ENCODE measurements around the gene BOLA1. TPM values are rescaled to one million over a fixed set of nuclear protein-coding genes. Genes with fewer than 3 reads are reported as not detected.
"Not testable (repeated sequence)": the region's sequence is repeated elsewhere in the genome, so short reads cannot be mapped to it uniquely, and the experiment has no call there.

BOLA1 gene
- polyA plus RNA-seq, 2 donors: 20.6 to 31.0 TPM

- Histone ChIP-seq H3K27ac (ENCODE audit: low read depth in 2 of 2, low read length in 1 of 2) (peak overlapping the region; percentile 87 to 95), H3K4me3 (ENCODE audit: low read depth in 1 of 2, low read length in 2 of 2) (peak overlapping the region in 1 of 2 donors; percentile 22)
- WGBS, 2 donors: 27 to 43% methylated on average over 12 to 13 of the region's 13 CpGs
- not testable (repeated sequence) for H3K27me3 ChIP-seq (ENCODE audit: control insufficient read depth in 1 of 2, insufficient read depth in 2 of 2, low read length in 2 of 2); H3K4me1 ChIP-seq (ENCODE audit: control insufficient read depth in 2 of 2, insufficient read depth in 2 of 2, low read length in 1 of 2); H3K36me3 ChIP-seq (ENCODE audit: control insufficient read depth in 2 of 2, insufficient read depth in 2 of 2, low read length in 1 of 2); H3K9me3 ChIP-seq (ENCODE audit: control insufficient read depth in 2 of 2, insufficient read depth in 1 of 2, low read depth in 1 of 2, low read length in 1 of 2)
Measured at GRCh38 chr1:149938668-149939003, 39.3 kb downstream of the BOLA1 start.

DNA sequence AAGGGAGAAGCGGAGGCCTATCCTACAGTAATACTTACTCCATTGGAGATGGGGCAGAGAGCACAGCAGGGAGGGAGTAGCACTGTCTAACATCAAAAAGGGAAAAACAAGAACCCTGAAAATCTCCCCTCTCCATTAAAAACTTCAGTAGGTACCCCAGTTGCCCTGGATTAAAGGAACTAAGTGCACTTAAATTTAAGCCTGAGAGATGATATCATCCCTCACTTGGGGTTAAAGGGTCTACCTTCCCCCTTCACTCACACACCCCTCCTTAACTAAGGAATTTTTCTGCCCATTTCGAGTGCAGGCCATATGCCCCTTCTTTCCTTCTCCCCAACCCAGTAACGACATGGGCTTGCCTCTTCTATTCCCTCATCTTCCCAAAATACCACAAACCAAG, 41.1 kb downstream of the BOLA1 start:
- no peaks in the 10 kb centered on the region for H3K27me3 ChIP-seq (ENCODE audit: control insufficient read depth in 1 of 2, insufficient read depth in 2 of 2, low read length in 2 of 2)
- H3K36me3 ChIP-seq (ENCODE audit: control insufficient read depth in 2 of 2, insufficient read depth in 2 of 2, low read length in 1 of 2): peaks cover 7 to 13% of the 10 kb centered on the region in 2 donors
- 89% methylated on average over 3 of the region's 3 CpGs for WGBS, 2 donors
- no peak overlapping the region for H3K4me3 ChIP-seq (ENCODE audit: low read depth in 1 of 2, low read length in 2 of 2)
- peaks cover 3 to 8% of the 10 kb centered on the region in 2 donors for H3K4me1 ChIP-seq (ENCODE audit: control insufficient read depth in 2 of 2, insufficient read depth in 2 of 2, low read length in 1 of 2)
- no peaks in the 10 kb centered on the region for H3K9me3 ChIP-seq (ENCODE audit: control insufficient read depth in 2 of 2, insufficient read depth in 1 of 2, low read depth in 1 of 2, low read length in 1 of 2)
- H3K27ac ChIP-seq (ENCODE audit: low read depth in 2 of 2, low read length in 1 of 2): no peak overlapping the region

DNA sequence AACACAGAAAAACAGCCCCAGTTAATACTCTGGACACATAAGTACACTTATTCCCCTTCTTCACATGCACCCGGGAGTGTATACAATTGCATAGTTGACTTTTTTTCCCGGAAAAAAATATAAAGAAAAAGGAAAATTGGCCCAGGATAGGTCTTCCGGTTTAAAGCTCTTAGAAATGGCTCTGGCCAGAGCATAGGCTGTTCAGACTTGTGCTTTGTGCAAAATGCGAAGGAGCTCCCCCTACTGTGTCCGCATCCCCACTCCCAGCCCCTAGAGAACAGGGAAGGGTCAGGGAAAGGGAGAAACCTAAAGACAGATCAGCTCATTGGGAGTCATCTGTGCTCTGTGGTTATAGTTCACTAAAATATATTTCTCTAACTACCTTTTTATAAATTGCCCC, 42.8 kb downstream of the BOLA1 start:
- Histone ChIP-seq H3K4me3 (ENCODE audit: low read depth in 1 of 2, low read length in 2 of 2) (no peak overlapping the region), H3K27me3 (ENCODE audit: control insufficient read depth in 1 of 2, insufficient read depth in 2 of 2, low read length in 2 of 2) (no peaks in the 10 kb centered on the region), H3K36me3 (ENCODE audit: control insufficient read depth in 2 of 2, insufficient read depth in 2 of 2, low read length in 1 of 2) (peaks cover 7 to 13% of the 10 kb centered on the region in 2 donors), H3K9me3 (ENCODE audit: control insufficient read depth in 2 of 2, insufficient read depth in 1 of 2, low read depth in 1 of 2, low read length in 1 of 2) (no peaks in the 10 kb centered on the region), H3K4me1 (ENCODE audit: control insufficient read depth in 2 of 2, insufficient read depth in 2 of 2, low read length in 1 of 2) (peaks cover 3 to 5% of the 10 kb centered on the region in 2 donors), H3K27ac (ENCODE audit: low read depth in 2 of 2, low read length in 1 of 2) (peak overlapping the region; percentile 3 to 53)
- 22 to 27% methylated on average over 5 of the region's 5 CpGs for WGBS, 2 donors

DNA sequence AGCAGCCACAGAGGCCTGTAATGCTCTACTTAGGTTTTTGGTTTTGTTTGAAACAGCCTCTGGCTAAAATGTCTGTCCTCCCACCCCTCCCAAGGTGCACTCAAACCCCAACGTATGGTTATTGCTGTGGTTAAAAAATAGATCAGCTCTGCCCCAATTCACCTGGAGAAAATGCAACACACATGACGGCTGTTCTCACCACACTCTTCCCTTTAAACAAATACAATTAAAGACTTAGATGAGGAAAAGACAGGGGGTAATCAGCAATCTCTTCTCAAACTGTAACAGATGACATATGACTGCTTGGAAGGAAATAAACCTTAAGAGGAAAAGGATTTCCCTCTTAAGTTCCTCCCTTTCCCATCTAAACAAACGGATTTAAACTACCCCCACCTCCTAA, 43.5 kb downstream of the BOLA1 start:
- Histone ChIP-seq H3K27me3 (ENCODE audit: control insufficient read depth in 1 of 2, insufficient read depth in 2 of 2, low read length in 2 of 2) (no peaks in the 10 kb centered on the region), H3K4me3 (ENCODE audit: low read depth in 1 of 2, low read length in 2 of 2) (no peak overlapping the region), H3K9me3 (ENCODE audit: control insufficient read depth in 2 of 2, insufficient read depth in 1 of 2, low read depth in 1 of 2, low read length in 1 of 2) (no peaks in the 10 kb centered on the region), H3K27ac (ENCODE audit: low read depth in 2 of 2, low read length in 1 of 2) (peak overlapping the region; percentile 18 to 26), H3K4me1 (ENCODE audit: control insufficient read depth in 2 of 2, insufficient read depth in 2 of 2, low read length in 1 of 2) (peaks cover 3% of the 10 kb centered on the region in 2 donors), H3K36me3 (ENCODE audit: control insufficient read depth in 2 of 2, insufficient read depth in 2 of 2, low read length in 1 of 2) (peaks cover 7 to 13% of the 10 kb centered on the region in 2 donors)
- 31 to 43% methylated on average over 3 of the region's 3 CpGs for WGBS, 2 donors

DNA sequence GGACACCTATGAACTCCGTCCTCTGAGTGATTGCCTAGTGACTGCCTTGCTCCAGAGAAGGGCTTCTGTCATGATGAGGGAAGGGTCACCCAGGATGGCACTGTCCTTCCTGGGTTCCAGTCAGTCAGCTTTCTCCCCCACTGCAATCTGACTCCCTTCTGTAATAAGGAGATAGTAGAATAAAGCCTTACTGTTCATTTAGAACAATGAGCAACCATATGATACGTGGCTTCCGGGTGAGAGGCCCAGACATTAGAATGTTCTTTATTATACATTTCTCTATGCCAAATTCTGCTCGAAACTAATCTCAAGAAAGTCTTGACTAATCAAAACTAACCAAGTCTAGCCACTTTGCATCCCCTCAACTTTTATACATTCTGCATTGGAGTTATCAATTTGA, 45.8 kb downstream of the BOLA1 start:
- Histone ChIP-seq H3K4me3 (ENCODE audit: low read depth in 1 of 2, low read length in 2 of 2) (no peak overlapping the region), H3K36me3 (ENCODE audit: control insufficient read depth in 2 of 2, insufficient read depth in 2 of 2, low read length in 1 of 2) (peaks cover 12 to 13% of the 10 kb centered on the region in 2 donors), H3K27ac (ENCODE audit: low read depth in 2 of 2, low read length in 1 of 2) (no peak overlapping the region), H3K4me1 (ENCODE audit: control insufficient read depth in 2 of 2, insufficient read depth in 2 of 2, low read length in 1 of 2) (no peaks in the 10 kb centered on the region), H3K9me3 (ENCODE audit: control insufficient read depth in 2 of 2, insufficient read depth in 1 of 2, low read depth in 1 of 2, low read length in 1 of 2) (no peaks in the 10 kb centered on the region), H3K27me3 (ENCODE audit: control insufficient read depth in 1 of 2, insufficient read depth in 2 of 2, low read length in 2 of 2) (no peaks in the 10 kb centered on the region)
- WGBS, 2 donors: 88 to 90% methylated on average over 4 of the region's 4 CpGs

GRCh38 chr1:149949911-149950310, 50.5 kb downstream of the BOLA1 start:
- no peaks in the 10 kb centered on the region for H3K4me1 ChIP-seq (ENCODE audit: control insufficient read depth in 2 of 2, insufficient read depth in 2 of 2, low read length in 1 of 2)
- H3K9me3 ChIP-seq (ENCODE audit: control insufficient read depth in 2 of 2, insufficient read depth in 1 of 2, low read depth in 1 of 2, low read length in 1 of 2): no peaks in the 10 kb centered on the region
- 84 to 86% methylated on average over 6 of the region's 6 CpGs for WGBS, 2 donors
- H3K27ac ChIP-seq (ENCODE audit: low read depth in 2 of 2, low read length in 1 of 2): no peak overlapping the region
- no peaks in the 10 kb centered on the region for H3K27me3 ChIP-seq (ENCODE audit: control insufficient read depth in 1 of 2, insufficient read depth in 2 of 2, low read length in 2 of 2)
- no peak overlapping the region for H3K4me3 ChIP-seq (ENCODE audit: low read depth in 1 of 2, low read length in 2 of 2)
- H3K36me3 ChIP-seq (ENCODE audit: control insufficient read depth in 2 of 2, insufficient read depth in 2 of 2, low read length in 1 of 2): peaks cover 2 to 7% of the 10 kb centered on the region in 2 donors

Other genes with a start within 250 kb of the BOLA1 start
- gene FCGR1A, start 116.9 kb upstream of the BOLA1 start, polyA plus RNA-seq: under 1 TPM; 0.92 to 1.00 TPM
- under 1 TPM; 0.49 to 0.67 TPM for gene SV2A, start 18.3 kb downstream of the BOLA1 start, polyA plus RNA-seq
- 10 to 100 TPM; 30.2 to 40.1 TPM for gene SF3B4, start 28.2 kb downstream of the BOLA1 start, polyA plus RNA-seq
- 1 to 10 TPM; 5.0 to 7.4 TPM for gene MTMR11, start 37.3 kb downstream of the BOLA1 start, polyA plus RNA-seq
- 1 to 10 TPM; 2.6 to 4.7 TPM for gene OTUD7B, start 111.2 kb downstream of the BOLA1 start, polyA plus RNA-seq
- gene VPS45, start 168.2 kb downstream of the BOLA1 start, polyA plus RNA-seq: 10 to 100 TPM; 16.1 to 19.3 TPM

Data from esophagus (tissue), 2 donors.